Eye (tissue), 1 donor: Measurements from ENCODE around the gene KLHL22.
"Not testable (repeated sequence)": the region's sequence is repeated elsewhere in the genome, so short reads cannot be mapped to it uniquely, and the experiment has no call there.

Experiments
- DNase-seq: peaks from one replicate; pipeline ENCODE4 v3.0.0-alpha.2; 2015

The KLHL22 gene

GRCh38 chr22:20466659-20467379 is 28.8 kb downstream of the KLHL22 start:
- peak; percentile 20 for DNase-seq

GRCh38 chr22:20465759-20466077 is 29.9 kb downstream of the KLHL22 start:
- no peak for DNase-seq

GRCh38 chr22:20464912-20465758 is 30.5 kb downstream of the KLHL22 start:
- DNase-seq, result no peak

- no peak for DNase-seq
Measured at GRCh38 chr22:20464096-20464614, 31.4 kb downstream of the KLHL22 start.

- no peak for DNase-seq
Measured at GRCh38 chr22:20463324-20464095, 32.1 kb downstream of the KLHL22 start.

- DNase-seq, result no peak
Measured at GRCh38 chr22:20459862-20460261, 35.7 kb downstream of the KLHL22 start.

- DNase-seq, result no peak
Measured at GRCh38 chr22:20459152-20459542, 36.4 kb downstream of the KLHL22 start.

- no peak for DNase-seq
Measured at GRCh38 chr22:20458530-20459151, 37.0 kb downstream of the KLHL22 start.

- DNase-seq, result no peak
Measured at GRCh38 chr22:20457506-20458240, 37.9 kb downstream of the KLHL22 start.

GRCh38 chr22:20456722-20457076 is 38.9 kb downstream of the KLHL22 start:
- DNase-seq, result no peak

- peak; percentile 96 for DNase-seq
Measured at GRCh38 chr22:20456064-20456721, 39.4 kb downstream of the KLHL22 start.

- DNase-seq, result no peak
Measured at GRCh38 chr22:20455709-20456063, 39.9 kb downstream of the KLHL22 start.

- no peak for DNase-seq
Measured at GRCh38 chr22:20453222-20453621, 42.4 kb downstream of the KLHL22 start.

GRCh38 chr22:20451920-20452319 is 43.7 kb downstream of the KLHL22 start:
- DNase-seq, result no peak

- not testable (repeated sequence) for DNase-seq
Measured at GRCh38 chr22:20451129-20451778, 44.3 kb downstream of the KLHL22 start.

GRCh38 chr22:20450551-20450906 is 45.1 kb downstream of the KLHL22 start:
- DNase-seq, result no peak

GRCh38 chr22:20449819-20450550 is 45.6 kb downstream of the KLHL22 start:
- DNase-seq, result no peak

- DNase-seq, result no peak
Measured at GRCh38 chr22:20448630-20449029, 47.0 kb downstream of the KLHL22 start.

GRCh38 chr22:20446383-20446970 is 49.1 kb downstream of the KLHL22 start:
- DNase-seq, result no peak

- no peak for DNase-seq
Measured at GRCh38 chr22:20444325-20444724, 51.3 kb downstream of the KLHL22 start.
